HUES48 (cell line): Measurements from ENCODE around the gene PIKFYVE.
"Not testable (repeated sequence)": the region's sequence is repeated elsewhere in the genome, so short reads cannot be mapped to it uniquely, and the experiment has no call there.

Experiments used
- H3K27ac ChIP-seq: one replicate; pipeline ENCODE4 v1.7.0; 2013; ENCODE audit warnings: low read depth, low read length, inconsistent platforms
- H3K27me3 ChIP-seq: 2 replicates; pipeline ENCODE4 v1.6.1; 2013; ENCODE audit warnings: mild to moderate bottlenecking, low read length; ENCODE audit not compliant: control insufficient read depth, insufficient read depth
- H3K36me3 ChIP-seq: 2 replicates; pipeline ENCODE4 v1.6.1; 2013; ENCODE audit warnings: low read length; ENCODE audit not compliant: control insufficient read depth, insufficient read depth
- H3K4me1 ChIP-seq: 2 replicates; pipeline ENCODE4 v1.6.1; 2013; ENCODE audit warnings: mild to moderate bottlenecking, low read length; ENCODE audit not compliant: control insufficient read depth, insufficient read depth
- H3K4me3 ChIP-seq: 2 replicates; pipeline ENCODE4 v1.5.1; 2013; ENCODE audit warnings: mild to moderate bottlenecking, low read depth, low read length
- H3K9ac ChIP-seq: 2 replicates; pipeline ENCODE4 v1.6.1; 2013; ENCODE audit warnings: mild to moderate bottlenecking, low read depth, low read length, moderate library complexity
- H3K9me3 ChIP-seq: 2 replicates; pipeline ENCODE4 v1.6.1; 2013; ENCODE audit warnings: low read length; ENCODE audit not compliant: control insufficient read depth, insufficient read depth

Gene PIKFYVE

DNA sequence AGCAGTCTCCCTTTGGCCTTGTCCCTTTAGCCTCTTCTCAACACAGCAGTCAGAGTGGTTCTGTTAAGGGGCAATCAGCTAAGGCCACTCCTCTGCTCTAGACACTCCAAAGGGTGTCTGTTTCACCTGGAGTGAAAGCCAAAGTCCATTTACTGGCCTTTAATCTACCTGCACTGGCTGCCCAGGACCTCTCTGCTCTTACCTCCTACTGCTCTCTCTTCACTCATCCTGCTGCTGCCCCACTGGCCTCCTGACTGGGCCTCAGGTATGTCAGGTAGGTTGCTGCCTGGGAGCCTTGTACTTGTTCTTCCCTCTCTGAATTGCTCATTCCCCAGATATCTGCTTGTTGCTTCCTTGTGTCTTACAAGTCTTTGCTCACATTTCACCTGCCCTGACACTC, 68.2 kb downstream of the PIKFYVE start:
- no peaks in the 10 kb centered on the region for H3K4me1 ChIP-seq
- H3K27ac ChIP-seq = no peak overlapping the region
- H3K9me3 ChIP-seq = no peaks in the 10 kb centered on the region
- no peak overlapping the region for H3K4me3 ChIP-seq
- H3K27me3 ChIP-seq = no peaks in the 10 kb centered on the region
- H3K36me3 ChIP-seq = peaks cover 95% of the 10 kb centered on the region
- H3K9ac ChIP-seq = no peak overlapping the region

DNA sequence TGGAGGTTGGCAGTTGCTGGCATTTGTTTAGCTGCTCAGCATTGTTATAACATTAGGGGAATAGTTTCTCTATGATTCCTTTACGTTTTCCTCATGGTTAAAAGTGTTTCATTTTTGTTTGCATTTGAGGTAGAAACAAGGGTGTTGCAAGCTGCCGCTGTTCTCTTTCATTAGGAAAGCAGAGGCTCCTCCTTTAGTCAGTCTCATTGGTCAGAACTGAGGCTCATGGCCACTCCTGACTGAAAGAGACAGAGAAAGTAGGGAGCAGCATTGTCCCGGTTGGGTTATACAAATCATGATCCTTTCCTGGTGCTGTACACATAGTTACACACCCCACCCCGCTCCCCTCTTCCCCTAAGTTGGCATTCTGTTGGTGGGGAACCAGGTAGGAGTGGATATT, 80.7 kb downstream of the PIKFYVE start:
- no peak overlapping the region for H3K4me3 ChIP-seq
- H3K27me3 ChIP-seq = no peaks in the 10 kb centered on the region
- H3K27ac ChIP-seq = no peak overlapping the region
- H3K4me1 ChIP-seq = no peaks in the 10 kb centered on the region
- H3K9ac ChIP-seq = no peak overlapping the region
- H3K9me3 ChIP-seq = no peaks in the 10 kb centered on the region
- peaks cover 89% of the 10 kb centered on the region for H3K36me3 ChIP-seq

DNA sequence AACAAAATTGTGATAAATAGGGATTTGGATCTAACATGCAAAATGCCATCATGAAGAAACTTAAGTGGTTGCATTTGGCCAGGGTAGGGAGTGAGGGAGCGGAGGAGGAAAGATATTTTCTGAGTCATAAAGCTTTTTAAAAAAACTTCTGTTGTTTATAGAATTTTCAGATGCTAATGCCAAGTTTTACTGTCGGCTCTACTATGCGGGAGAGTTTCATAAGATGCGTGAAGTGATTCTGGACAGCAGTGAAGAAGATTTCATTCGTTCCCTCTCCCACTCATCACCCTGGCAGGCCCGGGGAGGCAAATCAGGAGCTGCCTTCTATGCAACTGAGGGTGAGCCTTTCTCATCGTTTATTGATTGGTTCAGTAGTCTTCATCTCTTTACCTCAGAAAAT, 84.6 kb downstream of the PIKFYVE start:
- no peak overlapping the region for H3K4me3 ChIP-seq
- H3K4me1 ChIP-seq = no peaks in the 10 kb centered on the region
- no peaks in the 10 kb centered on the region for H3K9me3 ChIP-seq
- no peak overlapping the region for H3K9ac ChIP-seq
- H3K27me3 ChIP-seq = no peaks in the 10 kb centered on the region
- H3K36me3 ChIP-seq = peaks cover 94% of the 10 kb centered on the region
- no peak overlapping the region for H3K27ac ChIP-seq

DNA sequence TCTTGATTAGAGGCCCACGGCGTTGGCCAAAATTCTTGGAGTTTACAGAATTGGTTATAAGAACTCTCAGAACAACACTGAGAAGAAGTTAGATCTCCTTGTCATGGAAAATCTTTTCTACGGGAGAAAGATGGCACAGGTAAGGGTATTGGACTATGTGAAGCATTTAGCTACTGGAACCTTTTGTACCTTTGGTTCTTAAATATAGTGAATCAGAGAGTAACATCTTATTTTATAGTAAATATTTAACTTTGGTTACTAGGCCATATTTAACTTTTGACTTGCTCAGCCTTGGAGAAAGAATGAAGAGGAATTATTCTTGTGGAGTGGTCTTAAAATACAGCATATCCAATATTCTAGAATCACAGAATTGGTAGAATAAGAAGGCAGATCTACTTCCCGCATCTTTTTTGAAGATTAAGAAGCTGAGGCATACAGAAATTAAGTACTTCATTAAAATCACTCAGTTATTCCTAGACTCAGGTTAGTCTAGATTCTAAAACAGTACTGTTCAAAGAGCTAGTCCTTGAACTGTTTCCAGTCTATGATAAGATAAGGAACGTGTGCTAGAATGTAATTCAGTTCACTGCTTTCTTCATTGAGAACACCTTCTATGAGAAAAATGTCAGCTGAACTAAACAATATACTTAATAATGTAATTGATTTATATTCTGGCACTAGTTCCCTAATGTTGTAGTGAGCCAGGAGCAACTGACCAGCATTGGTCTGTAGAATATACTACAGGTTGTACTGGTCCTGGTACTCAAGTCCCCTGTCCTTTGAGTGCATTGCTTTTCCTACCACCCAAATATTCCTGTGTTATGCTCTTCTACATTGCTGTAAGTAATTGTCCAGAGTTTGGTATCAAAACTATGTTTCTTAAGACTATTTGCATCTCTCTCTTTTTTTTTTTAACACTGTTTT, 86.9 kb downstream of the PIKFYVE start:
- H3K27ac ChIP-seq = no peak overlapping the region
- no peak overlapping the region for H3K9ac ChIP-seq
- H3K27me3 ChIP-seq = no peaks in the 10 kb centered on the region
- H3K4me3 ChIP-seq = no peak overlapping the region
- H3K9me3 ChIP-seq = no peaks in the 10 kb centered on the region
- H3K4me1 ChIP-seq = 0 out of 2 replicates have a peak, but pooled peaks cover 6% of the 10 kb centered on the region
- peaks cover 84% of the 10 kb centered on the region for H3K36me3 ChIP-seq

DNA sequence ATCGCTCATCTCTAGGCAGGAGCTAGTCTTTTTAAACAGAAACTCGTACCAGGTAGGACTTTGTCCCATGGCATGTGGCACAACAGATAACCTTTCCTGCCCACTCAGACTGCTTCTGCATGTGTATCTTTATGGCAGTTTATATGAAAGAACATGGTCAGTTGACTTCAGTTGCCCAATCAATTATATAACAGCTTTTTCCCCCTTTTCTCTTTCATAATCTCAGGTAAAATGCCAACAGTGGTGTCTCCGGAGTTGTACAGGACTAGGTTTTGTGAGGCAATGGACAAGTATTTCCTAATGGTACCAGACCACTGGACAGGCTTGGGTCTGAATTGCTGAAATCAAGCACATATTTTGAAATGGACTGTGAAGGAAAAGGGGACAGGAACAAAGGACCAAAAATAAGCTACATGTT, 88.9 kb downstream of the PIKFYVE start:
- H3K9ac ChIP-seq = no peak overlapping the region
- no peaks in the 10 kb centered on the region for H3K27me3 ChIP-seq
- H3K4me3 ChIP-seq = no peak overlapping the region
- H3K9me3 ChIP-seq = no peaks in the 10 kb centered on the region
- H3K36me3 ChIP-seq = peaks cover 73% of the 10 kb centered on the region
- H3K4me1 ChIP-seq = 0 out of 2 replicates have a peak, but pooled peaks cover 6% of the 10 kb centered on the region
- no peak overlapping the region for H3K27ac ChIP-seq

DNA sequence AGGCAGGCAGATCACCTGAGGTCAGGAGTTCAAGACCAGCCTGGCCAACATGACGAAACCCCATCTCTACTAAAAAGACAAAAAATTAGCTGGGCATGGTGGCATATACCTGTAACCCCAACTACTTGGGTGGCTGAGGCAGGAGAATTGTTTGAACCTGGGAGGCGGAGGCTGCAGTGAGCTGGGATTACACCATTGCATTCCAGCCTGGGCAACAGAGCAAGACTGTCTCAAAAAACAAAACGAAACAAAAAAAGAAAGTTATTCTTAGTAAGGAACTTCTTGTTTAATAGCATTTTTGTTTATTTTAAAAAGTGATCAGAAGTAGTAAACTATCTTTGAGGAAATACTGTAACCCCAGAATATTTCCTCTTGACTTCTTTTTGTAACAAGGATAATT, 90.4 kb downstream of the PIKFYVE start:
- peaks cover 59% of the 10 kb centered on the region for H3K36me3 ChIP-seq
- not testable (repeated sequence) for H3K4me1 ChIP-seq, H3K27me3 ChIP-seq, H3K9ac ChIP-seq, H3K9me3 ChIP-seq, H3K4me3 ChIP-seq, H3K27ac ChIP-seq

DNA sequence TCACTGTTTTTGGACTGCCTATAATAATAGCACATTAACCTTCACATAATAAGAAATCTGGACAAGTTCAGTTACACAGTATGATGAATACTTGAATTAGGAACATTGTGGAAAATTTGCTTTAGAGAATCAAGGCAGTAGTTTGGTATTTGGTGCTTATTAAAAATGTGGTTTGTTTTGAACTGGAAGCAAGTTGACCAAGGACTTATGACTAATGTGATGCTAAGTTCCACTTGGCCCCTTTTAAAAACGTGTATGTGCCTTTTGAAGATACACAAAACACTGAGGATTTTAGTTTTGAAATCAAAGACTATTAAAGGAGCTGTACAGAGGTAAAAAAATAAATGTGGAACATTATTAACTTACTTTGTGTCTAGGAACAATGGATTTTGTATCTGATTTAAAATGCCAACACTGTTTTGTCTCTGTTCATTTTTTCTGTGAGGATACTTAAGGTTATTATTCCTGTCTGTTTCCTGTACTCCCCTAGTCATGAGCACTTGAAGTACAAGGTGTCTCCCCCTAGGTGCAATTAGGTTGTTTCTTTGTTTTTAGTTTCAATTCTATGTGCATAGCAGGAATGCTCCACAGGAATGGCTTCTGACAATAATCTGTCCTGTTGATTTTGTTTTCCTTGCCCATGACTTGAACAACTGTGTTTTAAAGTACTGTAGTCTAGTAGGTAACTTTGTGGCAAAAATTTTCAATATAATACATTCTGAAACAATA, 91.0 kb downstream of the PIKFYVE start:
- H3K9me3 ChIP-seq = no peaks in the 10 kb centered on the region
- no peak overlapping the region for H3K9ac ChIP-seq
- 0 out of 2 replicates have a peak, but pooled peaks cover 6% of the 10 kb centered on the region for H3K4me1 ChIP-seq
- H3K27me3 ChIP-seq = no peaks in the 10 kb centered on the region
- H3K4me3 ChIP-seq = no peak overlapping the region
- peaks cover 53% of the 10 kb centered on the region for H3K36me3 ChIP-seq
- no peak overlapping the region for H3K27ac ChIP-seq

DNA sequence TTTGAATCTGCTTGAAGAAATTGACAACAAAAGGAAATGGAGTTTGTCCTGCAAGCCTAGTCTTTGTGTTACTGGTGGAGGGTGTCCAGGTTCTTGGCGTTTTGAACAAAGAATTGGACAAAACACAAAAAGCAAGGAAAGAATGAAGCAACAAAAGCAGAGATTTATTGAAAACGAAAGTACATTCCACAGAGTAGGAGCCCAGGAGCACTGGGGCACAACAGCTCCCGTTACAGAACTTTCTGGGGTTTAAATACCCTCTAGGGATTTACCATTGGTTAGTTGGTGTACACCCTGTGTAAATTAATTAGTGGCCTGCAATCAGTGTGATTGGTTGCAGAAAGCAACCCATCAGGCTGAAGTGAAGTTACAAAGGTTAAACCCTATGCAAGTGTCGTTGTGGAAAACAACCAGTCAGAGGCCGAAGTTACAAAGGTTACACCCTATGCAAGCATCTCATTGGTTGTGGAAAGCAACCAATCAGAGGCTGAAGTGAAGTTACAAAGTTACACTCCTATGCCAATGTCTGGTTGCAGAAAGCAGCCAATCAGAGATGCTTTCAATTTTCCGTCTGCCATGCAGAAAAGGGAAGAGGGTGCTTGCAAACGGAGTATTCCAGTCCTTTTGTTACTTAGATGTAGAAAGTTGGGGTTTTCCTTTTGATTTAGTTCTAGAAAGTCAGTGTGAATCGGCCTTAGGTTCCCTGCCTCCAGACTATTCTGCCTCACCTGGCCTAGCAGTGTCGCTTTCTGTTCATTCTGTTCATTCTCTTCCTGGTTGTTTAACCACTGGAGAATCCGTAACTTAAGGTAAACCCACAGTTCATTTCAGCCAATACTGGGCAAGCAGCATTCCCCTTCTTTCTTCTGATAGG, 92.9 kb downstream of the PIKFYVE start:
- Histone ChIP-seq H3K4me3 (no peak overlapping the region), H3K36me3 (peaks cover 33% of the 10 kb centered on the region), H3K9me3 (no peaks in the 10 kb centered on the region), H3K27ac (no peak overlapping the region), H3K4me1 (0 out of 2 replicates have a peak, but pooled peaks cover 6% of the 10 kb centered on the region), H3K27me3 (no peaks in the 10 kb centered on the region), H3K9ac (no peak overlapping the region)

DNA sequence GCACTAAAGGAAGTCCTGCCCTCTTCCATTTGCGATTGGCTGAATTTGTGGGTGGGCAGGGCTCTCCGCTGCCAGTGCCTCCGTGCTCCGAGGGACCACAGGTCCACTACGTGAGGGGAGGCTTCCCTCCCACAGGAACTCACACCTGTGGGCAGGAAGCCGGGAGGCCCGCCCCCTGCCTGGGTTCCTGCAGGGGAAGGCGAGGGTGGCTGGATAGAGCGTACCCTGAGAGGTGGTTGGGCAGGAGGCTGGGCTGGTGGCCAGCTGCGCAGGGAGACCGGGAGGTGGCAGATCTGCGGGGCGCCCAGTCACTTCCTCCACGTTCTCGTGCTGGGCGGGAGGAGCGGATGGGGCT, 93.6 kb downstream of the PIKFYVE start:
- no peak overlapping the region for H3K9ac ChIP-seq
- no peak overlapping the region for H3K4me3 ChIP-seq
- peaks cover 27% of the 10 kb centered on the region for H3K36me3 ChIP-seq
- H3K9me3 ChIP-seq = no peaks in the 10 kb centered on the region
- H3K27ac ChIP-seq = no peak overlapping the region
- no peaks in the 10 kb centered on the region for H3K27me3 ChIP-seq
- 0 out of 2 replicates have a peak, but pooled peaks cover 6% of the 10 kb centered on the region for H3K4me1 ChIP-seq

DNA sequence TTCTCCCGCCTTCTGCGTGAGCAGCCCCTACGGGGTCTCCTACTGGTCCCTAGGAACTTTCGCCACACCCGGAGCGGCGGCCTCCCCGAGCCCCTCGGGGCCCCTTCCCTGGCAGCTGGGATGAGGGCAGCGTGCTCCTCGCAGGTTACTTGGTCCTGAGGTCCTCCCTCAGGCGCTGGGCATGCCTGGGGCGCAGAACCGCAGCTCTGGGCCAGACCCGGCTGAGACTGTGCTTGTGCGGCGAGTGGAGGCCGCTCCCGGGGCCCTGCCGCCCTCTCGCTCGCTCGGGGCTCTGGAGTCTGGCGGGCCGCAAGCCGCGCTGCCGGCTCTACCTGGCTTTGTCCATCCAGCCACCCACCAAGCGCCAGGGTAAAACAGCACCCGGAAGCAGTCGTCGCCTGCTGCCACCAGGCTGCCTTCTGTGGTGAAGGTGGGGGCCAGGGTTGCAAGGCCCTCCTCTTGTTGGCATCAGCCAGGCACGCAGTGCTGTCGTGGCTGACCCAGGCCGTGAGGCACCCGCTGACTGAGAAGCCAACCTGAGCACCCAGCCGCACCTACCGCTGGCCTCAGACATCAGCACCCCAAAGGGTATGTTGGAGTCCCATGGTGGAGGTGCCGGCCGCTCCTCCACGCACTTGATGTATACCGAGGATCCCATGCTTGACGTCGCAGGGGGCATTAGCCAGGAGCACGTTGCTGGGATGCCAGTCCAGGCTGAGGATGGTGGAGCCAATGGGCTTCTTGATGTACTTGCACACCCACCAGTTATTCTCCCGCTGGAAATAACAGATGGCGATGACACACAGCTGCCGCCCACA, 94.4 kb downstream of the PIKFYVE start:
- Histone ChIP-seq H3K36me3 (peaks cover 18% of the 10 kb centered on the region), H3K4me1 (0 out of 2 replicates have a peak, but pooled peaks cover 6% of the 10 kb centered on the region), H3K27me3 (no peaks in the 10 kb centered on the region), H3K4me3 (no peak overlapping the region), H3K27ac (no peak overlapping the region), H3K9me3 (peaks cover 8% of the 10 kb centered on the region), H3K9ac (no peak overlapping the region)
